ENCODE data around the gene ZNF800. TPM values are rescaled to one million over a fixed set of nuclear protein-coding genes. Genes with fewer than 3 reads are reported as not detected.
"Not testable (repeated sequence)": the region's sequence is repeated elsewhere in the genome, so short reads cannot be mapped to it uniquely, and the experiment has no call there.

Gene ZNF800
- total and polyA plus RNA-seq, 9 donors, result 10.0 to 33.2 (median 11.7) TPM

- Histone ChIP-seq H3K4me3 (ENCODE audit: low read length) (no peak overlapping the region), H3K36me3 (ENCODE audit: control insufficient read depth, insufficient read depth, low read length) (no peaks in the 10 kb centered on the region), H3K27me3 (ENCODE audit: control insufficient read depth, insufficient read depth, low read length) (no peaks in the 10 kb centered on the region), H3K27ac (ENCODE audit: low read length) (no peak overlapping the region), H3K9me3 (replicated peaks; ENCODE audit: control insufficient read depth, low read depth, low read length) (no peaks in the 10 kb centered on the region), H3K4me1 (ENCODE audit: control insufficient read depth, insufficient read depth, low read length) (no peaks in the 10 kb centered on the region)
- WGBS (ENCODE audit: insufficient coverage), result 70% methylated on average over 2 of the region's 4 CpGs
- no peak for DNase-seq
Measured at GRCh38 chr7:127415060-127415742, 22.7 kb upstream of the ZNF800 start.

- no CpG with 5 or more reads among the region's 2 CpGs for WGBS (ENCODE audit: insufficient coverage)
- no peak overlapping the region for H3K27ac ChIP-seq (ENCODE audit: low read length)
- H3K4me1 ChIP-seq (ENCODE audit: control insufficient read depth, insufficient read depth, low read length), result no peaks in the 10 kb centered on the region
- no peaks in the 10 kb centered on the region for H3K9me3 ChIP-seq (replicated peaks; ENCODE audit: control insufficient read depth, low read depth, low read length)
- no peak overlapping the region for H3K4me3 ChIP-seq (ENCODE audit: low read length)
- no peaks in the 10 kb centered on the region for H3K36me3 ChIP-seq (ENCODE audit: control insufficient read depth, insufficient read depth, low read length)
- H3K27me3 ChIP-seq (ENCODE audit: control insufficient read depth, insufficient read depth, low read length), result no peaks in the 10 kb centered on the region
- DNase-seq, result peak; percentile 3
Measured at GRCh38 chr7:127413962-127414361, 21.5 kb upstream of the ZNF800 start.

- no peaks in the 10 kb centered on the region for H3K27me3 ChIP-seq (ENCODE audit: control insufficient read depth, insufficient read depth, low read length)
- no peak overlapping the region for H3K4me3 ChIP-seq (ENCODE audit: low read length)
- WGBS (ENCODE audit: insufficient coverage), result no CpG with 5 or more reads among the region's 1 CpG
- no peaks in the 10 kb centered on the region for H3K4me1 ChIP-seq (ENCODE audit: control insufficient read depth, insufficient read depth, low read length)
- no peak overlapping the region for H3K27ac ChIP-seq (ENCODE audit: low read length)
- H3K9me3 ChIP-seq (replicated peaks; ENCODE audit: control insufficient read depth, low read depth, low read length), result no peaks in the 10 kb centered on the region
- no peak for DNase-seq
- no peaks in the 10 kb centered on the region for H3K36me3 ChIP-seq (ENCODE audit: control insufficient read depth, insufficient read depth, low read length)
Measured at GRCh38 chr7:127413326-127413725, 20.8 kb upstream of the ZNF800 start.

- no peaks in the 10 kb centered on the region for H3K9me3 ChIP-seq (replicated peaks; ENCODE audit: control insufficient read depth, low read depth, low read length)
- H3K4me1 ChIP-seq (ENCODE audit: control insufficient read depth, insufficient read depth, low read length), result no peaks in the 10 kb centered on the region
- no peak overlapping the region for H3K27ac ChIP-seq (ENCODE audit: low read length)
- H3K36me3 ChIP-seq (ENCODE audit: control insufficient read depth, insufficient read depth, low read length), result no peaks in the 10 kb centered on the region
- H3K4me3 ChIP-seq (ENCODE audit: low read length), result no peak overlapping the region
- DNase-seq, result no peak
- no peaks in the 10 kb centered on the region for H3K27me3 ChIP-seq (ENCODE audit: control insufficient read depth, insufficient read depth, low read length)
Measured at GRCh38 chr7:127411176-127411575, 18.7 kb upstream of the ZNF800 start.

- 60% methylated on average over 1 of the region's 4 CpGs for WGBS (ENCODE audit: insufficient coverage)
- no peak for DNase-seq
- Histone ChIP-seq H3K36me3 (ENCODE audit: control insufficient read depth, insufficient read depth, low read length) (no peaks in the 10 kb centered on the region), H3K4me3 (ENCODE audit: low read length) (no peak overlapping the region), H3K27ac (ENCODE audit: low read length) (no peak overlapping the region), H3K4me1 (ENCODE audit: control insufficient read depth, insufficient read depth, low read length) (no peaks in the 10 kb centered on the region), H3K27me3 (ENCODE audit: control insufficient read depth, insufficient read depth, low read length) (peaks cover 3% of the 10 kb centered on the region), H3K9me3 (replicated peaks; ENCODE audit: control insufficient read depth, low read depth, low read length) (no peaks in the 10 kb centered on the region)
Measured at GRCh38 chr7:127409629-127410028, 17.1 kb upstream of the ZNF800 start.

GRCh38 chr7:127404286-127405072 is 12.0 kb upstream of the ZNF800 start:
- Histone ChIP-seq H3K27me3 (ENCODE audit: control insufficient read depth, insufficient read depth, low read length) (peaks cover 3% of the 10 kb centered on the region), H3K36me3 (ENCODE audit: control insufficient read depth, insufficient read depth, low read length) (no peaks in the 10 kb centered on the region), H3K27ac (ENCODE audit: low read length) (no peak overlapping the region), H3K9me3 (replicated peaks; ENCODE audit: control insufficient read depth, low read depth, low read length) (no peaks in the 10 kb centered on the region), H3K4me1 (ENCODE audit: control insufficient read depth, insufficient read depth, low read length) (no peaks in the 10 kb centered on the region), H3K4me3 (ENCODE audit: low read length) (no peak overlapping the region)
- no CpG with 5 or more reads among the region's 3 CpGs for WGBS (ENCODE audit: insufficient coverage)
- DNase-seq, result no peak

GRCh38 chr7:127396184-127396583 is 3.7 kb upstream of the ZNF800 start:
- Histone ChIP-seq H3K27me3 (ENCODE audit: control insufficient read depth, insufficient read depth, low read length) (peaks cover 2% of the 10 kb centered on the region), H3K4me3 (ENCODE audit: low read length) (no peak overlapping the region), H3K4me1 (ENCODE audit: control insufficient read depth, insufficient read depth, low read length) (peaks cover 11% of the 10 kb centered on the region), H3K9me3 (replicated peaks; ENCODE audit: control insufficient read depth, low read depth, low read length) (no peaks in the 10 kb centered on the region), H3K27ac (ENCODE audit: low read length) (no peak overlapping the region), H3K36me3 (ENCODE audit: control insufficient read depth, insufficient read depth, low read length) (no peaks in the 10 kb centered on the region)
- no peak for DNase-seq
- 57% methylated on average over 1 of the region's 1 CpG for WGBS (ENCODE audit: insufficient coverage)

- H3K27ac ChIP-seq (ENCODE audit: low read length); H3K9me3 ChIP-seq (replicated peaks; ENCODE audit: control insufficient read depth, low read depth, low read length); H3K27me3 ChIP-seq (ENCODE audit: control insufficient read depth, insufficient read depth, low read length); H3K36me3 ChIP-seq (ENCODE audit: control insufficient read depth, insufficient read depth, low read length); H3K4me3 ChIP-seq (ENCODE audit: low read length); DNase-seq: not testable (repeated sequence)
- WGBS (ENCODE audit: insufficient coverage), result no CpG with 5 or more reads among the region's 1 CpG
- H3K4me1 ChIP-seq (ENCODE audit: control insufficient read depth, insufficient read depth, low read length), result peaks cover 12% of the 10 kb centered on the region
Measured at GRCh38 chr7:127395104-127395503, 2.6 kb upstream of the ZNF800 start.

GRCh38 chr7:127393368-127394058 is 1.0 kb upstream of the ZNF800 start:
- WGBS (ENCODE audit: insufficient coverage), result 0% methylated on average over 8 of the region's 28 CpGs
- H3K27ac ChIP-seq (ENCODE audit: low read length), result peak overlapping the region; percentile 96
- DNase-seq, result peak; percentile 25

GRCh38 chr7:127392182-127392565 is 334 bp downstream of the ZNF800 start:
- peak overlapping the region; percentile 91 for H3K4me3 ChIP-seq (ENCODE audit: low read length)
- peaks cover 3% of the 10 kb centered on the region for H3K36me3 ChIP-seq (ENCODE audit: control insufficient read depth, insufficient read depth, low read length)
- peak; percentile 73 for DNase-seq
- H3K9me3 ChIP-seq (replicated peaks; ENCODE audit: control insufficient read depth, low read depth, low read length), result no peaks in the 10 kb centered on the region
- H3K27me3 ChIP-seq (ENCODE audit: control insufficient read depth, insufficient read depth, low read length), result peaks cover 2% of the 10 kb centered on the region
- H3K27ac ChIP-seq (ENCODE audit: low read length), result peak overlapping the region; percentile 96
- H3K4me1 ChIP-seq (ENCODE audit: control insufficient read depth, insufficient read depth, low read length), result peaks cover 12% of the 10 kb centered on the region
- WGBS (ENCODE audit: insufficient coverage), result 0% methylated on average over 45 of the region's 48 CpGs

More at GRCh38 chr7:127393368-127394058, 1.0 kb upstream of the ZNF800 start:
- Histone ChIP-seq H3K4me1 (ENCODE audit: control insufficient read depth, insufficient read depth, low read length) (peaks cover 12% of the 10 kb centered on the region), H3K27me3 (ENCODE audit: control insufficient read depth, insufficient read depth, low read length) (peaks cover 2% of the 10 kb centered on the region), H3K36me3 (ENCODE audit: control insufficient read depth, insufficient read depth, low read length) (no peaks in the 10 kb centered on the region), H3K9me3 (replicated peaks; ENCODE audit: control insufficient read depth, low read depth, low read length) (no peaks in the 10 kb centered on the region), H3K4me3 (ENCODE audit: low read length) (peak overlapping the region; percentile 91)
